HG02763 (cell line): ENCODE data around the gene UBE2I.
"Not testable (repeated sequence)": the region's sequence is repeated elsewhere in the genome, so short reads cannot be mapped to it uniquely, and the experiment has no call there.

Experiments used
- ATAC-seq: cut with Tn5 transposase; IDR thresholded peaks from one replicate; pipeline ENCODE4 v1.9.1; 2021; ENCODE audit warnings: mild to moderate bottlenecking, moderate library complexity; ENCODE audit not compliant: unreplicated experiment

The UBE2I gene

GRCh38 chr16:1327619-1327947 lies 18.1 kb downstream of the UBE2I start:
- ATAC-seq: no peak

GRCh38 chr16:1328136-1328535 lies 18.7 kb downstream of the UBE2I start:
- ATAC-seq: not testable (repeated sequence)

DNA sequence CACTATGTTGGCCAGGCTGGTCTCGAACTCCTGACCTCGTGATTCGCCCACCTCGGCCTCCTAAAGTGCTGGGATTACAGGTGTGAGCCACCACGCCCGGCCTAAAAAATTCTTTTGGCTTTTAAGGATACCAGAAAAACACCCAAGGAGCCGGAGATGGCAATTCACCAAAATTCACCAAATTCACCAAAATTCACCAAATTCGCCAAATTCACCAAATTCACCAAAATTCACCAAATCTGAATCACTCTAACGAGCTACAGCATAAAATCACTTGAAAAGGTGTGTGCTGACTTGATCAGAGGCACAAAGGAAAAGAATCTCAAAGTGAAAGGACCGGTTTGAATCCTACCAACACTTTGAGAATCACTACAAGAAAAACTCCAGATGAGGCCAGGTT lies 19.5 kb downstream of the UBE2I start:
- ATAC-seq: not testable (repeated sequence)

- ATAC-seq: no peak
These were observed 21.0 kb downstream of the UBE2I start for GRCh38 chr16:1330260-1330914.

DNA sequence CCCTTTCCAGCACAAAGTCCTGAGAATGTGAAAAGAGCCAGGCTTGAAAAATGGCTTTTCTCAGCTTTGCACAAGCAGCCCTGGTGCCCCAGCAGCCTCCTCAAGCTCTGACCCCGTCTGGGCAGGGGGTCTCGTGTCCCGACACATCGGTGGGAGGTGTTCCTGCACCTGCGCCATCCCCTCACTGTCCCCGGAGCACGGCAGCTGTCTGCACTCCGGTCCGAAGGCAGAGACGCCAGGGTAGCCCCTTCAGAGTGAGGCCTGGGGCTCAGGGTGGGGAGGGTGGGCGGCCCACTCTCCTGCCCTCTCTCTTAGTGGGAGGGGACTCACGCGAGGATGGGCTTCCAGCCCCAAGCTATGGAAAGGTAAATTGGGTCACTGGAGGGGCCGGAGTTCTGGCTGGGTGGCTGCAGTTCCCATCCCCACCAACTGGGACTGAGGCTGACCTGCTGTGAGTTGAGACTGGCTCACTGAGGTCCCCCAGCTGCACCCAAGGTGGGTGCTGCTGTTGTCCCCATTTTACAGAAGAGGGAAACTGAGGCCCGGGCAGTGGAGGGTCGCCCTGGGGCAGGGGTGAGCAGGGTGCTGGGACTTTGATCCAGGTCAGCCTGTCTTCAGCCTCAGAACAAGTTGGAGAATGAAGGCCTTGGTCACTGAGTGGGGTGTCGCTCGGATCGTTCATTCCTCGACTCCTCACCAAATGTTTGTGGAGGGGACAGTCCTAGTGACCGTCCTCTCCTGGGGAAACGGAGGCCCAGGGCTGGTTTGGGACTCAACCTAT lies 21.7 kb downstream of the UBE2I start:
- ATAC-seq: no peak

GRCh38 chr16:1331712-1332617 lies 22.5 kb downstream of the UBE2I start:
- ATAC-seq: no peak

DNA sequence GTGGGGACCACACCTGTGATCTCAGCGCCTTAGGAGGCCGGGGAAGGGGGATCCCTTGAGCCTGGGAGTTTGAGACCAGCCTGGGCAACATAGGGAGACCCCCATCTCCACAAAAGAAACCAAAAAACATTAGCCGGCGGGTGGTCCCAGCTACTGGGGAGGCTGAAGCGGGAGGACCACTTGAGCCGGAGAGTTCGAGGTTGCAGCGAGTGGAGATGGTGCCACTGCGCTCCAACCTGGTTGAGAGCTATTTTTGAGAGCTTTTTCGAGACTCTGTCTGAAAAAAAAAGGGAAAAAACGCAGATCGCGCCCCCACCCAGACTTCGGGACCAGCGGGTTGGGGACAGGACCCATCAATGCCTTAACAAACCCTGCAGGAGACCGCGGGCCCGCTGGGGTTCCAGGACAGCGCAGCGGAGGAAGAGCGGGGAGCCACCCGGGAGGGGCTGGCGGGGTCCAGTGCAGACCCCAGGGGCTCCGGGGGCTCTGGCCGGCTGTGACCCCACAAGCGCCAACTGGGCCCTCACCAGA lies 23.2 kb downstream of the UBE2I start:
- ATAC-seq: no peak

DNA sequence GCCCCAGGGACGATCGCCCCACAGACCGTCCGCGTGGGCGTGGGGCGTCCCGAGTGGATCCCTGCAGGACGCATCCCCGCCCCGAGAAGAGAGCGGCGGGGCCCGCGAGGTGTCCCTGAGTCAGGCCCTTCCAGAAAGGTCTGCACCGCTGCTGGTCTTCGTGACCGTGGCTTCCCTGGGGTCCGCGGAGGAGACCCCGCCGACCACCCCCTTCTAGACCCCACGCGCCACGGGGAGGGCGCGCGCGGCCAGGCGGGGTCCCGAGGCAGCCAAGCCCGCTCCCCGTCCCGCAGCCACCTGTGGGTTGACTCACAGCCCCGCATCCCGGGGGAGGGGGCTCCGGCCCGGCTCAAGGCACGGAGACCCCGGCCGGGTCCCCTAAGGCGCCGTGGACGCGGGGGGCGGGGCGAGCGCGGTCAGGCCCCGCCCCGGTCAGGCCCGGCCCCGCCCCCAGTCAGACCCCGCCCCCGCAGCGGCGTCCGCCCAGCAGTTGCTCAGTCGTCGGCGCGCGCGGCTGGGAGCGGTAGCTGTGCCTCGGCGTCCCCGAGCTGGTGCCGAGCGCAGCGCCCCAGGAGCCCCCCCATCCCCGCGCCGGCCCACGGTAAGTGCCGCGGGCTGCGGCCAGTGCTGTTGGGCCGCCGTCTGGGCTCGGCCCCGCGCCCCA lies 23.8 kb downstream of the UBE2I start, which contains the start of gene BAIAP3:
TSS of gene BAIAP3 (plus strand) at position 497 of the 664 bp plus-strand sequence. CDS start 4,905 bp downstream, outside the sequence.
- ATAC-seq: no peak

DNA sequence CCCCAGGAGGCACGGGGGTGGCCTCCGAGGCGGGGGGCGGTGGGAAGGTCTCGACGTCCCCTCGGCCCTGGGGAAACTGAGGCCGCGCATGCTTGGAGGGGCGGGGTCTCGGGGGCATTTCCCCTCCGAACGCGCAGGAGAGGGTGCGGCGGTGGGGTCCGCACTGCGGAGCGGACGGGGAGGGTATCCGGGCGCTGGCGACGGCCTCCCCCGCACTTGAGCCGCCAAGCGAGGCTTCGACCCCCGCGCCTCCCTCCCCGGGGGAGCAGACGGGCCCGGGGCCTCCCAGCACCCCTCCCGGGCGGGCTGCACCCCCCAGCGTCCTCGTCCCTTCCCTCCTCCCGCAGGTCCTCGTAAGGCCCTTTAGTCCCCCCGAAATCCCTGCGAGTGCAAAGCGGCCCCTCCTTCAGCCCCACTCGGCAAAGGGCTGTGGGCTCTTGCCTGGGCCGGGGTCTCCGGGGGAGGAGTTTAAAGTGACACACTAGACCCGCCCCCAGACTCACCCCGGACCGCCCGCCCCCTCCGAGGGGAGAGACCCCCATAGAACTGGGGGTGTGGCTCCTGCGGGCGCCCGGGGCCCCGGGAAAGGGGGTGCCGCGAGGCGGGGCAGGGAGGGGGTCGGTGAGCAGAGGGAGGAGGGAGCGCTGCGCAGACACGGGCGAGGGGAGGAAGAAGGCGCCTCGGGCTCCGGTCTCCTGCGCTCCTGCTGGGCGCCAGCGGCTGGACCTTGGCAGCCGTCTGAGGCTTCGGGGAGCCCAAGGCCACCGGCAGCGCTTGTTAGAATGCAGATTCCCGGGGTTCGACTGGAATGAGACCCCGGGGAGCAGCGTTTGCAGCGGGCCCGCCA lies 24.6 kb downstream of the UBE2I start:
- ATAC-seq: no peak

DNA sequence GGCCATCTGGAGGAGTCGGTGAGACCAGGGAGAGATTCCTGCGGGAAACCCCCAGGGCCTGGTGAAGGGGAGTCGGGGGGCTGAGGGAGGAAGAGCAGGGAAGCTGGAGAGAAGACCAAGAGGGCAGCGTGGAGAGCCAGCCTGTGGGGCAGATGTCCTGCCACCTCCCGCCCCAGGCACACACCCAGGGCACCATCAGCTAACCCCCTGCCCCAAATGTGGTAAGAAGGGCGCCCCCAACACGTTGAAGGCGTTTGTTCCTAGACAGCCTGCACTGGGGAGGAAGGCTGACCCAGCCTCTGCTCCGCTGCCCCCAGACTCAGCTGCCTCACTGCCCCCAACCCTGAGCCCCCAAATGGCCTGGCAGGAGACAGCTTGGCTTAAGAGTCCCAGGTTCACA lies 25.3 kb downstream of the UBE2I start:
- ATAC-seq: no peak

DNA sequence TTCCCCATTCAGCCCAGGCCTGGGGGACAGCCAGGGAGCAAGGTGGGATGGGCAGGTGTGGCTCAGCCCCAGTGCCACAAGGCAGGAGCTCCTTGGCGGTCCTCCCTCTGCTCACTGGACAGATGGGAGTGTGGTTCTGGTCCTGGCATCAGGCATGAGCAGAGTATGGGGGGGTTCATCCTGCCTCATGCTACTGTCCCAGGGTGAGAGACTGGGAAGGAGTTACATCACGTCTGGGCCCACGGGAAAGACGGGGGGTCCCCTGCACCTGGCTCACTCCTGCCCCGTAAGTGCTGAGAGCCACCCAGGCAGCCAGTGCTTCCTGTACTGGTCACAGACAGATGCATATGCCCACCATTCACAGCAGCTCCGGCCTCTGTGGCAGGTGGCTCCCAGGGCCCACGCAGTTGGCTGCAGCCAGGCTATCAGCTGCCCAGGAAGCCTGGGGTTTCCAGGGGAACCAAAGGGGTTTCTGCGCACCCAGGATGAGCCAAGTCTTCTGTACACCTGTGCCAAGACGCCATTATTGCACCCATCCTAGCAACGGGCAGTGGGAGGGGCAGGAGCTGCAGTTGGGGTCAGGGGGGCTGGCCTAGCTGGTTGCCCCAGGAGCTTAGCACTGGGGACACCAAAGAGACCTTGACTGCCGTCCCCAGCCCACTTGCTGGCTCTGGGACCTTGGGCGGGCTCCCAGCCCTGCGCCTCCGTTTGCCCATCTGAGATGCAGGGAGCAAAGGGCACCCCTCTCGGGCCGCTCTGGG lies 26.0 kb downstream of the UBE2I start:
- no peak for ATAC-seq

GRCh38 chr16:1335996-1336395 lies 26.6 kb downstream of the UBE2I start:
- no peak for ATAC-seq

DNA sequence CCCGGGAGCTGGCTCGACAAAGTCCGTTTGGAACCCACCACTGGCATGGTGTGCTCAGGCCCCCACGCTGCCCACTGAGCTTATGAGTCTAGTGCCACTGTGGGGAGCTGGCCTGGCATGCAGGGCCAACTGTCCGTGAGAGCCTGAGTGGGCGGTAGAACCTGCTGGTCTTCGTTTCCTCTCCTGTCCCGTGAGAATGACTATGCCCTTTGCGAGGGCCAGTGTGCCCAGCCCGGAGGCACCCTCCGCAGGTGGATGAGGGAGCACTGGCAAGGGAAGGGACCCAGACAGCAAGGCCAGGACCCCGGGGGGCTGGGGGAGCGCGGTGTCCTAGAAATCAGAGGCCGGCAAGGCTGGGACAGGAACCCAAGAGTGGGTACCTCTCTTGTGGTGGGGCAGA lies 27.2 kb downstream of the UBE2I start:
- no peak for ATAC-seq

DNA sequence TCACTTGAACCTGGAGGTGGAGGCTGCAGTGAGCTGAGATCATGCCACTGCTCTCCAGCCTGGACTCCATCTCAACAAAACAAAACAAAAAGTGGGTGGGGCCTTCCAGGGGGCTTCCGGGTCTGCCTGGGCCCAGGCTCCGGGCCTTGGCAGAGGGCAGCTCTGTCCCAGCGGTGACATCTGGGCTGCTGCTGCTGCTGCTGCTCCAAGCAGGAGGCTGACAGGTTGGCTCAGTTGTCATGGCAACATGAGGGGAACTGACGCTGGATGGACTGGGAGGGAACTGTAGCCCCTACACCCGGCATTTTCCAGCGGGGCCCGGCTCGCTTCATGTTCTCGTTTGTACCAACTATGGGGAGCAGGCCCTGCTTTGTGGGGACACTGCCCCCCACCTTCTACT lies 28.1 kb downstream of the UBE2I start:
- no peak for ATAC-seq

GRCh38 chr16:1338119-1338730 lies 28.8 kb downstream of the UBE2I start:
- no peak for ATAC-seq

GRCh38 chr16:1338855-1339675 lies 29.6 kb downstream of the UBE2I start:
- no peak for ATAC-seq

DNA sequence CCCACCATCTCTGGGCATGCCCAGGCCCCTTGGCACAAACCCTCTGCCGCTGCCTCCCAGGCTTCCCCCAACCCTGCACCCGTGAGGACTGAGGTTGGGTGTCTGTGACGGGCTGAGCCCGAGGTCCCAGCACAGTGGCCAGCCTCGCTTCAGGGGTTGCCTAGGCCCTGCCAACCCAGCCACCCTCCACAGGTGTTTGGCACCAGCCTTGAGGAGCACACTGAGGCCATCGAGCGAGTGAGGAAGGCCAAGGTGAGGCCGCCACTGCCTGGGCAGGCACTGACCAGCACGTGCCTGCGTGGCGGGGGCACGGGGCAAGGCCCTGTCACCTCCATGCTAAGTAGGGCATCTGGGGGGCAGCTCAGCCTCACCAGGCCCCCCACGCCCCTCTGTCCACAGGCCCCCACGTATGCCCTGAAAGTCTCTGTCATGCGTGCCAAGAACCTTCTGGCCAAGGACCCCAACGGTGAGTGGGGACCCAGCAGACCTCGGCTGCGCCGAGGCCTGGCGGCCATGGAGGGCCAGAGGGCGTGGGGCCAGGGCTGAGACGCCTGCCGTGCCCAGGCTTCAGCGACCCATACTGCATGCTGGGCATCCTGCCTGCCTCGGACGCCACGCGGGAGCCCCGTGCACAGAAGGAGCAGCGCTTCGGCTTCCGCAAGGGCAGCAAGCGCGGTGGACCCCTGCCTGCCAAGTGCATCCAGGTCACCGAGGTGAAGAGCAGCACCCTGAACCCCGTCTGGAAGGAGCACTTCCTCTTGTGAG lies 31.5 kb downstream of the UBE2I start:
- no peak for ATAC-seq
